GM21447 (cell line): ENCODE measurements around the gene HSPB6.

ENCODE experiments used
- ATAC-seq: cut with Tn5 transposase; IDR thresholded peaks from one replicate; pipeline ENCODE4 v1.9.1; 2021; ENCODE audit not compliant: unreplicated experiment

Gene HSPB6

DNA sequence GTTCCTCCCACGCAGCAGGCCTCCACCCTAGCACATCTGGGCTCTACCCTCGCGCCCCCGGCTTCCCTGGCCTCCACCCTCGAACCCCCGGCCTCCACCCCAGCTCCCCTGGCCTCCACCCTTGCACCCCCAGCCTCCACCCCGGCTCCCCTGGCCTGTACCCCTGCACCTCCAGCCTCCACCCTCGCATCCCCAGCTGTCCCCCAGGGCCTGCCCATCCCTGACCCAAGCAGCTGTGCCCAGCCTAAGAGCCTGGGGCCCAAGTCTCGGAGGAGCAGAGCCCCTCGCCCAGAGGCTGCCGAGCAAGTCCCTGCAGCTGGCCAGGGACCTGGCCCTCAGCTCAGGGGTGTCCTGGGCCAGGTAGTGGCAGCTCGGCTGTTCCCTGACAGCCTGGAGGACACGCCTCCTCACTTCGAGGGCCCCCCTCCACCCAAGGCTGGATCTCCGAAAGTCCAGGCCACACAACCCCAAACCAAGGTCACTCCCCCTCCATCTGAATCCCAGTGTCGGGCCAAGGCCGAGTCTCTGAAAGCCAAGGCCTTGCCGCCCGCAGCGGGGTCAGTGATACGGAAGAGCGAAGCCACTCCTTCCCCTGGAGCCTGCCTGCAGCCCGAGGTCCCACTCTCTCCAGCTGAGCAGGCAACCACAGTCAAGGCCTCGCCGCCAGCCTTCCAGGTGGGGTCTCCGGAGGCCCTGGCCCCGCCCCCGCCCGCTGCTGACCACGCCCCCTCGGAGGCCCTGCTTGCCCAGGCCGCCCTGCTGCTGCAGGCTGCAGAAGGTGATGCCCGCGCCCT is 10.7 kb upstream of the HSPB6 start:
- ATAC-seq = no peak

GRCh38 chr19:35766571-35767104 is 9.8 kb upstream of the HSPB6 start:
- ATAC-seq = no peak

GRCh38 chr19:35764432-35765315 is 7.8 kb upstream of the HSPB6 start:
- no peak for ATAC-seq

- ATAC-seq = no peak
Measured at GRCh38 chr19:35760711-35761349, 4.0 kb upstream of the HSPB6 start.

GRCh38 chr19:35759697-35760096 is 2.9 kb upstream of the HSPB6 start:
- ATAC-seq = no peak

- ATAC-seq = peak; percentile 97
Measured at GRCh38 chr19:35757749-35758608, 1.1 kb upstream of the HSPB6 start, which contains the start of gene PROSER3. PROSER3 (plus strand) TSS chr19:35758176; CDS start chr19:35758216, 40 bp downstream.

DNA sequence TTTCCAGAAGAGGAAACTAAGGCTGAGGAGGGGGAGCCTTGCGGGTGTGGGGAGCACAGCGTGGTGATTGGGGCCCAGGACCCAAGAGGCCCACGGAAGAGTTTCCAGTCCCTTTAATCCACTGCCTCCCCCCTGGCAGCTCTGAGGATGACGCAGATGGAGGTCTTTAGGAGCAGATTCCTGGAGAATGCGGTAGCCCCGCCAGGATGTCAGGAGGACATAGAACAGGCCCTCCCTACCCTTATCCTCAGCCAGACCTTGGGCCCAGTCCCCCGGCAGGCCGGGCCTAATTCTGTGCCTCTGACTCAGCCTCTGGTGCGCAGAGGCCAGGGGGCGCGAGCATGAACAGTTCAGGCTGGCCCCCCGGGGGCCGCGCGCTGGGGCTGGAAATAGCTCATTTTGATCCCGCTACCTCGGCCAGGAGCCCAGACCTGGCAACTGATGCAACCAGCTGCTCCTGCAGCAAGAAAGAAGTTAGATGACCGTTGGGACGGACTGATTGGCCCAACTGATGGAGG is 461 bp upstream of the HSPB6 start:
- ATAC-seq = no peak

- no peak for ATAC-seq
Measured at GRCh38 chr19:35755550-35756376, 1.1 kb downstream of the HSPB6 start.

DNA sequence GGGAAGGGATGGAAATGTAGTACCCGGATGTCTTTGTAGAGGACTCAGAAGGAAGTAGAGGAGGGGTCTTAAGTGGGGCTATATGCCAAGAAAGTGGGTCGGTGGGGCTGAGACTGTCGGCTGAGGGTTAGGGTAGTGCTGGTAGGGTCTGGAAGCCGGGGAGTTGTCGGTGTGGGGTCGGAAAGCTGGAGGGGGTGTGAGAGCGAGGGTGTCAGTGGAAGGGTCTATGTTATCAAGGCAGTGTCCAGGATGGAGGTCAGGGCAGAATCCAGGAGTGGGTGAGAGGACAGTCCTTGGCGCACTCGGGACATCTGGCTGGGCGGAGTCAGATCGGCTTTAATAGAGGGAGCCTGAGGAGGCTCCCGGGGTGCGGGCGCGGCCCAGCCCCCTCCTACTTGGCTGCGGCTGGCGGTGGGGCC is 1.7 kb downstream of the HSPB6 start:
- no peak for ATAC-seq

DNA sequence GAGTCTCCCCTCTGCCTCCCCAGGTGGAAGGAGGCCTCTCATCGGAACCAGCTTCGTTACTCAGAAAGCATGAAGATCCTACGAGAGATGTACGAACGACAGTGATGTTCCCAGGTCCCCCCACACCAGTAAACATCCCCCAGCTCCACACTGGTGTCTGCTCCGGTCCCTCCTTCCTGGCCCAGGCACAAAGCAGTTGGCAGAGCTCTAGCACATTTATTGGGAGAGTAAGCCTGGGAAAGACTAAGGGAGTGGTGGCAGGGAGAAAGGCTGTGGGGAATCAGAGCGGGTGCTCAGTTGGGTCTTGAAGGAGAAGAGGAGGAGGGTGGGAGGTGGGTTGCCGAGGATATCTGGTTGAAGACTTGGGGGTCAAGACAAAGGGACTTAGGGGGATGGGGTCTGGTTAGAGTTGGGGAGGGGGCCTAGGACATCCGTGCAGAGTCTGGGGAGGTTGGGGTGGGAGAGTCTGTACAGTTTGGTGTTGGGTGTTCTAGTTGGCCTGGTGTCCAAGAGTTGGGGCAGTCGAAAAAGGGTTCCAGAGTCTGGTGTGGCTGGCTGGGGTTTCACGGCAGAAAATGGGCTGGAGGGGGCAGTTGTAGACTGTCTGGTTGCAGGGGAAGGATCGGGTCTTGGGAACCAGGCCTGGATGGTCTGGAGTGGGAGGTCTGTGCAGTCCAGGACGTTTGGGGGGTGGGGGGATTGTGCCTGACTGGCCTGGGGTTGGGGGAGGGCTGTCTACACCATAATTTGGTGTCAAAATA is 2.3 kb downstream of the HSPB6 start:
- ATAC-seq = no peak

- ATAC-seq = no peak
Measured at GRCh38 chr19:35753634-35754369, 3.0 kb downstream of the HSPB6 start.

- no peak for ATAC-seq
Measured at GRCh38 chr19:35752746-35753350, 4.0 kb downstream of the HSPB6 start.

GRCh38 chr19:35751839-35752745 is 4.7 kb downstream of the HSPB6 start:
- no peak for ATAC-seq

- ATAC-seq = no peak
Measured at GRCh38 chr19:35750167-35750566, 6.7 kb downstream of the HSPB6 start.

DNA sequence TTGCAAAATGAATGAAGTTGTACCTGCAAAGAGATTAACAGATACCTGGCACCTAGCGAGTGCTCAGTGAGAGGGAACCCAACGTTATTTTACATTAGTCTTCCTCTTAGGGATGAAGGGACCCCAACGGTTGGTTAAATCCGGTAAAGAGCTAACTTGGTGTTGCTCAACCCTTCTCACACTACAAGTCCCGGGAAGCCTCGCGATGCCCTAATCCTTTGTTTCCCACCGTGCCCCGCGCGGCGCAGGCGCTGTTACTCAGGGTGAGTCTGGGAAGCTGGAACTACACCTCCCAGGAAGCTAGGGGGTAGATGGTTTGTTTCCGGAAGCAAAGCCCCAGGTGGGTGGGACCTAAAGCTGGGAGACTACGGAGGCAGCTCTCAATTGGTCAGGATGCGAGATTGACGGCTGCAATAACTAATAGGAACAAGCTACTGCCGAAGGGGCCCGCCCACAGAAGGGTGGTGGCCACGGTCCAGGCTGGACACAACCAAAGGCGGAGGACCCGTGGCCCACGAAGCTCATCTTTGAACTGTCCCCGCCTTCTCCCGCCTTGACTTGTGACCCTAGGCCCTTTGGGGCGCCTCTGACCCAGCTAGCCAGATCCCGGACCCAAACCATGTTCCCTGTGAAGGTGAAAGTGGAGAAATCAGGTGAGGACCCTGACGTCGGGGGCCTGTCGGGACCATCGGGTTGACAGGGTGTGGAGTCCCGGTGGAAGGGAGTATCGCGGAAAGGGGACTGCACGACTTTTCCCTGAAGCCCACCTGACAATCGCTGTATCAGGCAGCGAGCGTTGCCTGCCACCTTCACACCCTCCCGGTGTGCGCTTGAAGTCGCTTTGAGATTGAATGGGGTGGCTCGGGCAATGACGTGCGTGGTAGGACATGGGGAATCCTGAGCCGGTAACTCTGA is 8.5 kb downstream of the HSPB6 start, which contains the start of gene LIN37:
TSS of gene LIN37 (plus strand) at position 471 of the 915 bp plus-strand sequence. CDS start at position 620, 149 bp downstream.
- peak; percentile 72 for ATAC-seq
